GM06990 (cell line): Measurements from ENCODE around the gene KCNIP4.

Experiments used
- DNase-seq: peaks from one replicate; pipeline ENCODE4 v3.0.0-alpha.2; 2011; ENCODE audit not compliant: insufficient read length; ENCODE audit errors: extremely low read depth
- H3K27me3 ChIP-seq: replicated peaks from 2 replicates; pipeline ENCODE4 v1.6.0; 2011; ENCODE audit warnings: low read length; ENCODE audit not compliant: control insufficient read depth, insufficient read depth
- H3K36me3 ChIP-seq: 2 replicates; pipeline ENCODE4 v1.5.1; 2011; ENCODE audit warnings: low read length; ENCODE audit not compliant: control insufficient read depth, insufficient read depth
- H3K4me3 ChIP-seq: replicated peaks from 2 replicates; pipeline ENCODE4 v1.5.1; 2011; ENCODE audit warnings: low read depth, mild to moderate bottlenecking, control low read depth, low read length
- CTCF ChIP-seq: IDR thresholded peaks from 2 replicates; pipeline ENCODE4 v1.5.1; 2011; ENCODE audit warnings: low read length, control low read depth, mild to moderate bottlenecking, inconsistent platforms; ENCODE audit not compliant: insufficient read depth, poor library complexity, severe bottlenecking

The KCNIP4 gene

GRCh38 chr4:21117541-21118180 is 830.9 kb downstream of the KCNIP4 start:
- DNase-seq = no peak
- H3K27me3 ChIP-seq = no peaks in the 10 kb centered on the region
- H3K4me3 ChIP-seq = no peak overlapping the region
- TF ChIP-seq CTCF = no peak
- H3K36me3 ChIP-seq = no peaks in the 10 kb centered on the region

GRCh38 chr4:21113496-21114223 is 834.9 kb downstream of the KCNIP4 start:
- no peaks in the 10 kb centered on the region for H3K36me3 ChIP-seq
- no peaks in the 10 kb centered on the region for H3K27me3 ChIP-seq
- no peak for TF ChIP-seq CTCF
- DNase-seq = no peak
- no peak overlapping the region for H3K4me3 ChIP-seq

GRCh38 chr4:21102667-21103066 is 845.9 kb downstream of the KCNIP4 start:
- no peak for TF ChIP-seq CTCF
- Histone ChIP-seq H3K27me3 (no peaks in the 10 kb centered on the region), H3K36me3 (no peaks in the 10 kb centered on the region), H3K4me3 (no peak overlapping the region)
- DNase-seq = no peak

GRCh38 chr4:21097865-21098264 is 850.7 kb downstream of the KCNIP4 start:
- H3K27me3 ChIP-seq = no peaks in the 10 kb centered on the region
- H3K36me3 ChIP-seq = no peaks in the 10 kb centered on the region
- DNase-seq = no peak
- no peak overlapping the region for H3K4me3 ChIP-seq
- no peak for TF ChIP-seq CTCF

GRCh38 chr4:21097026-21097425 is 851.5 kb downstream of the KCNIP4 start:
- Histone ChIP-seq H3K36me3 (no peaks in the 10 kb centered on the region), H3K27me3 (no peaks in the 10 kb centered on the region), H3K4me3 (no peak overlapping the region)
- no peak for DNase-seq
- TF ChIP-seq CTCF = no peak
